ENCODE measurements around the gene BEND6. TPM values are rescaled to one million over a fixed set of nuclear protein-coding genes. Genes with fewer than 3 reads are reported as not detected.

The BEND6 gene
- total and polyA plus RNA-seq, 2 donors (not counting 3 experiments of a cell fraction or from before 2014, with no cell fraction given) = 0.15 to 0.66 TPM

- DNase-seq (ENCODE audit: low read depth, low spot score) (peak; percentile 53), FAIRE-seq (no peak)
- no peak for TF ChIP-seq POLR2A (IDR thresholded peaks at IDR 0.05; ENCODE audit: low read depth, low read length)
- TF ChIP-seq JUN (IDR thresholded peaks at IDR 0.05; ENCODE audit: borderline replicate concordance, insufficient read depth, insufficient read length, low read depth) = no peak
- TF ChIP-seq FOS (IDR thresholded peaks at IDR 0.05; ENCODE audit: borderline replicate concordance, insufficient read depth, low read length) = no peak
- TF ChIP-seq EZH2 (IDR thresholded peaks at IDR 0.05; ENCODE audit: borderline replicate concordance, low read depth, low read length, severe bottlenecking) = no peak
- no peak for TF ChIP-seq MAX (IDR thresholded peaks at IDR 0.05; ENCODE audit: insufficient read depth, insufficient read length)
- no peak for TF ChIP-seq MYC (IDR thresholded peaks at IDR 0.05; ENCODE audit: low read depth, low read length)
- TF ChIP-seq CTCF (IDR thresholded peaks at IDR 0.05; ENCODE audit: extremely low read depth in 1 of 2, insufficient read depth in 1 of 2, low read depth in 1 of 2, low read length in 2 of 2) = no peak
- no peak for TF ChIP-seq GATA2 (IDR thresholded peaks at IDR 0.05; ENCODE audit: insufficient read depth, insufficient read length, low read depth, low read length)
- no peak for TF ChIP-seq POLR2AphosphoS5 (IDR thresholded peaks at IDR 0.05; ENCODE audit: insufficient read depth, low read depth, low read length)
- Histone ChIP-seq H3K79me2 (ENCODE audit: control insufficient read depth, insufficient read depth, low read length) (no peaks in the 10 kb centered on the region), H3K4me3 (replicated peaks in 1 of 3; ENCODE audit: insufficient read depth in 1 of 3, low read depth in 1 of 3, low read length in 3 of 3) (peak overlapping the region in 2 of 3 experiments; percentile 30 to 41), H3K4me2 (ENCODE audit: insufficient read depth, low read length) (peak overlapping the region; percentile 74), H3K9me1 (replicated peaks; ENCODE audit: control insufficient read depth, extremely low read depth, insufficient read depth, low read length) (no peaks in the 10 kb centered on the region), H3K27ac (ENCODE audit: insufficient read depth, low read depth, low read length) (no peak overlapping the region), H4K20me1 (replicated peaks; ENCODE audit: control insufficient read depth, extremely low read depth, insufficient read depth, low read length) (no peaks in the 10 kb centered on the region), H2AFZ (ENCODE audit: low read depth, low read length) (peak overlapping the region; percentile 96), H3K27me3 (ENCODE audit: control insufficient read depth in 2 of 2, insufficient read depth in 2 of 2, low read length in 2 of 2) (no peaks in the 10 kb centered on the region), H3K9ac (replicated peaks; ENCODE audit: extremely low read depth, insufficient read depth, low read length) (peak overlapping the region; percentile 22), H3K36me3 (ENCODE audit: control insufficient read depth in 2 of 2, extremely low read depth in 1 of 2, insufficient read depth in 2 of 2, low read length in 2 of 2) (no peaks in the 10 kb centered on the region), H3K9me3 (replicated peaks; ENCODE audit: control insufficient read depth, insufficient read depth, low read length) (no peaks in the 10 kb centered on the region), H3K4me1 (ENCODE audit: control insufficient read depth, extremely low read depth, insufficient read depth, low read length) (peaks cover 4% of the 10 kb centered on the region)
- no TSS peak for BruUV-seq (replicated peaks)
- dilution Hi-C loops (cut with MboI; ENCODE audit: extremely low pct_ligation_motif_present, low sequenced_read_pairs) = no loop called here
- intact Hi-C loops (cut with micrococcal nuclease) = no loop called here
- ChIA-PET CTCF (interaction anchor here (0.7 to 3.4 kb wide), 7 partner anchors 8 to 165 kb away, joined by 3 to 13 read pairs (median 6); partner anchors contain the start of gene BEND6), POLR2A (no interaction called here)
These were observed 62.2 kb downstream of the BEND6 start for GRCh38 chr6:57017069-57017468.

All from endothelial cell of umbilical vein (primary cell).